Glutamatergic neuron (in vitro differentiated cells): Measurements from ENCODE around the gene CDH24. TPM values are rescaled to one million over a fixed set of nuclear protein-coding genes. Genes with fewer than 3 reads are reported as not detected.
A peak's percentile ranks its signal among the peaks of the same experiment; 100 is the strongest.

ENCODE experiments used
- DNase-seq: peaks from one replicate; pipeline ENCODE4 v3.0.0; 2022
- H3K27ac Mint-ChIP-seq: one replicate; pipeline ENCODE4 v1.8.0; 2020; ENCODE audit warnings: mild to moderate bottlenecking, mixed read lengths, inconsistent platforms; ENCODE audit not compliant: unreplicated experiment
- H3K27me3 Mint-ChIP-seq: one replicate; pipeline ENCODE4 v1.8.0; 2020; ENCODE audit warnings: mild to moderate bottlenecking, moderate library complexity, mixed read lengths, inconsistent platforms; ENCODE audit not compliant: unreplicated experiment
- H3K36me3 Mint-ChIP-seq: one replicate; pipeline ENCODE4 v1.8.0; 2020; ENCODE audit warnings: mild to moderate bottlenecking, mixed read lengths, inconsistent platforms; ENCODE audit not compliant: unreplicated experiment
- H3K4me1 Mint-ChIP-seq: one replicate; pipeline ENCODE4 v1.8.0; 2020; ENCODE audit warnings: mild to moderate bottlenecking, low read depth, mixed read lengths, inconsistent platforms; ENCODE audit not compliant: unreplicated experiment
- H3K4me3 Mint-ChIP-seq: one replicate; pipeline ENCODE4 v1.8.0; 2020; ENCODE audit warnings: mild to moderate bottlenecking, mixed read lengths, inconsistent platforms; ENCODE audit not compliant: unreplicated experiment
- H3K9me3 Mint-ChIP-seq: one replicate; pipeline ENCODE4 v1.8.0; 2020; ENCODE audit warnings: mild to moderate bottlenecking, moderate library complexity, mixed read lengths, inconsistent platforms; ENCODE audit not compliant: unreplicated experiment
- CTCF ChIP-seq: fragments of 200-600 bp; sonication (generic); IDR thresholded peaks from one replicate; pipeline ENCODE4 v1.5.0; 2021; ENCODE audit not compliant: partially characterized antibody, unreplicated experiment
- total RNA-seq: library from RNA; stranded (reverse); fragmentation: NEBNext Ultra II Directional; extraction: Animal tissue kit (Norgen Biotek cat#: 25700); gene quantifications from one replicate; pipeline ENCODE4 v1.2.1, GENCODE V29; 2021; ENCODE audit not compliant: unreplicated experiment

CDH24 gene
- total RNA-seq, 1 donor from 2014 or later, result 164 TPM

GRCh38 chr14:23071244-23071920 lies 14.1 kb upstream of the CDH24 start:
- Mint-ChIP-seq H3K4me3 (peak overlapping the region; percentile 94), H3K27me3 (peaks cover 5% of the 10 kb centered on the region), H3K27ac (peak overlapping the region; percentile 93), H3K9me3 (peaks cover 5% of the 10 kb centered on the region), H3K36me3 (peaks cover 5% of the 10 kb centered on the region), H3K4me1 (peaks cover 25% of the 10 kb centered on the region)
- peak; percentile 85 for DNase-seq
- no peak for TF ChIP-seq CTCF

GRCh38 chr14:23070262-23071129 lies 13.2 kb upstream of the CDH24 start:
- peak overlapping the region; percentile 94 for H3K4me3 Mint-ChIP-seq

GRCh38 chr14:23069413-23069806 lies 12.1 kb upstream of the CDH24 start:
- Mint-ChIP-seq H3K36me3 (peaks cover 5% of the 10 kb centered on the region), H3K9me3 (peaks cover 6% of the 10 kb centered on the region), H3K4me1 (peaks cover 26% of the 10 kb centered on the region), H3K4me3 (peak overlapping the region; percentile 82), H3K27me3 (peaks cover 7% of the 10 kb centered on the region), H3K27ac (peak overlapping the region; percentile 68)
- no peak for DNase-seq
- TF ChIP-seq CTCF, result no peak

More at GRCh38 chr14:23070262-23071129, 13.2 kb upstream of the CDH24 start:
- peak overlapping the region; percentile 93 for H3K27ac Mint-ChIP-seq
- H3K36me3 Mint-ChIP-seq, result peaks cover 5% of the 10 kb centered on the region
- H3K27me3 Mint-ChIP-seq, result peaks cover 7% of the 10 kb centered on the region
- no peak for TF ChIP-seq CTCF
- peaks cover 29% of the 10 kb centered on the region for H3K4me1 Mint-ChIP-seq
- peaks cover 6% of the 10 kb centered on the region for H3K9me3 Mint-ChIP-seq
- DNase-seq, result no peak

- Mint-ChIP-seq H3K27me3 (peaks cover 7% of the 10 kb centered on the region), H3K4me1 (peaks cover 26% of the 10 kb centered on the region), H3K4me3 (peak overlapping the region; percentile 82), H3K9me3 (peaks cover 8% of the 10 kb centered on the region), H3K36me3 (peaks cover 5% of the 10 kb centered on the region), H3K27ac (peak overlapping the region; percentile 68)
- TF ChIP-seq CTCF, result peak; percentile 93
- DNase-seq, result peak; percentile 80
These were observed 11.6 kb upstream of the CDH24 start for GRCh38 chr14:23068789-23069412.
